ENCODE results near the gene CCDC57. TPM values are rescaled to one million over a fixed set of nuclear protein-coding genes. Genes with fewer than 3 reads are reported as not detected.
"Not testable (repeated sequence)": the region's sequence is repeated elsewhere in the genome, so short reads cannot be mapped to it uniquely, and the experiment has no call there.

Gene CCDC57
- total RNA-seq, 1 experiment from 2014 or later = 31.0 TPM

- H3K27me3 Mint-ChIP-seq (ENCODE audit: insufficient read depth, unreplicated experiment) = no peaks in the 10 kb centered on the region
- ChIA-PET POLR2A (no interaction called here), CTCF (no interaction called here)
- no peaks in the 10 kb centered on the region for H3K4me1 ChIP-seq
- intact Hi-C loops (cut with micrococcal nuclease; ENCODE audit: unreplicated experiment) = no loop called here
- H3K9me3 Mint-ChIP-seq (ENCODE audit: unreplicated experiment) = peaks cover 10% of the 10 kb centered on the region
- no peak overlapping the region for H3K4me3 ChIP-seq (ENCODE audit: low read depth, low read length)
- TF ChIP-seq, protein P1, sequence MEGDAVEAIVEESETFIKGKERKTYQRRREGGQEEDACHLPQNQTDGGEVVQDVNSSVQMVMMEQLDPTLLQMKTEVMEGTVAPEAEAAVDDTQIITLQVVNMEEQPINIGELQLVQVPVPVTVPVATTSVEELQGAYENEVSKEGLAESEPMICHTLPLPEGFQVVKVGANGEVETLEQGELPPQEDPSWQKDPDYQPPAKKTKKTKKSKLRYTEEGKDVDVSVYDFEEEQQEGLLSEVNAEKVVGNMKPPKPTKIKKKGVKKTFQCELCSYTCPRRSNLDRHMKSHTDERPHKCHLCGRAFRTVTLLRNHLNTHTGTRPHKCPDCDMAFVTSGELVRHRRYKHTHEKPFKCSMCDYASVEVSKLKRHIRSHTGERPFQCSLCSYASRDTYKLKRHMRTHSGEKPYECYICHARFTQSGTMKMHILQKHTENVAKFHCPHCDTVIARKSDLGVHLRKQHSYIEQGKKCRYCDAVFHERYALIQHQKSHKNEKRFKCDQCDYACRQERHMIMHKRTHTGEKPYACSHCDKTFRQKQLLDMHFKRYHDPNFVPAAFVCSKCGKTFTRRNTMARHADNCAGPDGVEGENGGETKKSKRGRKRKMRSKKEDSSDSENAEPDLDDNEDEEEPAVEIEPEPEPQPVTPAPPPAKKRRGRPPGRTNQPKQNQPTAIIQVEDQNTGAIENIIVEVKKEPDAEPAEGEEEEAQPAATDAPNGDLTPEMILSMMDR (IDR thresholded peaks at IDR 0.05; ENCODE audit: insufficient read depth in 1 of 2, low read depth in 1 of 2, low read length in 1 of 2, severe bottlenecking in 1 of 2, unreplicated experiment in 1 of 2) = no peak
- H3K36me3 ChIP-seq (ENCODE audit: control insufficient read depth, insufficient read depth, low read length) = no peaks in the 10 kb centered on the region
- H3K4me3 Mint-ChIP-seq (ENCODE audit: unreplicated experiment) = no peak overlapping the region
- H3K27me3 ChIP-seq (replicated peaks; ENCODE audit: control insufficient read depth, insufficient read depth, low read length) = no peaks in the 10 kb centered on the region
- no TSS peak for BruUV-seq (replicated peaks)
- no peak overlapping the region for H3K27ac Mint-ChIP-seq (ENCODE audit: unreplicated experiment)
- no peak for DNase-seq
- H3K36me3 Mint-ChIP-seq (ENCODE audit: insufficient read depth, unreplicated experiment) = no peaks in the 10 kb centered on the region
- H3K4me1 Mint-ChIP-seq (ENCODE audit: low read depth, unreplicated experiment) = no peaks in the 10 kb centered on the region
- H3K9me3 ChIP-seq = no peaks in the 10 kb centered on the region
Measured at GRCh38 chr17:82143333-82143732, 69.3 kb downstream of the CCDC57 start.

GRCh38 chr17:82139961-82140360 is 72.7 kb downstream of the CCDC57 start:
- H3K4me1 ChIP-seq; POLR2A ChIA-PET; H3K4me3 ChIP-seq (ENCODE audit: low read depth, low read length): not testable (repeated sequence)

DNA sequence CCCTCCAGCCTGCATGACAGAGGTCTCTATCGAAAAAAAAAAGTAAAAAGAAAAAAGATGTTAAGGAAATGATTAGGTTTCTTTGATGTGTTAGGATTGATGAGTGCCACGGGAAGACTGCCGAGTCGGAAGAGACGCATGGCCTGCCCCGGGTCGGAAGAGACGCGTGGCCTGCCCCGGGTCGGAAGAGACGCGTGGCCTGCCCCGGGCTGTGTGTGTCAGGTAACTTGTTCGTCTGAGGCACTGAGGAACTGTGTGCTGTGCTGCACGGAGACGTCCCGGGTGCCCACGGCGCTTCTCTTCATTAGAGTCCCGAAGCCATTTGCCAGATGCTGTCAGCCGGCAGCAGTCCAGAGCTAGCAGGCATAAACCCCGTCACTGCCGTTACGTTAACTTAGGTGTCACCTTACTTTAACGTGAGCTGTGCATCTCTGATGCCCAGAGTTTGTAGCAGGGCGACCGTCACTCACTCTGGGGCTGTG is 74.1 kb downstream of the CCDC57 start:
- TF ChIP-seq, protein P1 (IDR thresholded peaks at IDR 0.05; ENCODE audit: insufficient read depth in 1 of 2, low read depth in 1 of 2, low read length in 1 of 2, severe bottlenecking in 1 of 2, unreplicated experiment in 1 of 2) = no peak
- Mint-ChIP-seq H3K27ac (ENCODE audit: unreplicated experiment) (no peak overlapping the region), H3K4me3 (ENCODE audit: unreplicated experiment) (no peak overlapping the region), H3K9me3 (ENCODE audit: unreplicated experiment) (no peaks in the 10 kb centered on the region), H3K36me3 (ENCODE audit: insufficient read depth, unreplicated experiment) (no peaks in the 10 kb centered on the region), H3K27me3 (ENCODE audit: insufficient read depth, unreplicated experiment) (no peaks in the 10 kb centered on the region), H3K4me1 (ENCODE audit: low read depth, unreplicated experiment) (no peaks in the 10 kb centered on the region)
- POLR2A ChIA-PET = no interaction called here
- H3K9me3 ChIP-seq = no peaks in the 10 kb centered on the region
- H3K4me1 ChIP-seq = no peaks in the 10 kb centered on the region
- H3K4me3 ChIP-seq (ENCODE audit: low read depth, low read length) = no peak overlapping the region
- CTCF ChIA-PET = no interaction called here
- no peaks in the 10 kb centered on the region for H3K36me3 ChIP-seq (ENCODE audit: control insufficient read depth, insufficient read depth, low read length)
- intact Hi-C loops (cut with micrococcal nuclease; ENCODE audit: unreplicated experiment) = no loop called here
- no peaks in the 10 kb centered on the region for H3K27me3 ChIP-seq (replicated peaks; ENCODE audit: control insufficient read depth, insufficient read depth, low read length)
- DNase-seq = no peak
- BruUV-seq (replicated peaks) = no TSS peak

More at GRCh38 chr17:82139961-82140360, 72.7 kb downstream of the CCDC57 start:
- H3K36me3 Mint-ChIP-seq (ENCODE audit: insufficient read depth, unreplicated experiment); BruUV-seq (replicated peaks); DNase-seq; H3K9me3 ChIP-seq; H3K9me3 Mint-ChIP-seq (ENCODE audit: unreplicated experiment); CTCF ChIA-PET; H3K27me3 Mint-ChIP-seq (ENCODE audit: insufficient read depth, unreplicated experiment); H3K27ac Mint-ChIP-seq (ENCODE audit: unreplicated experiment); H3K4me1 Mint-ChIP-seq (ENCODE audit: low read depth, unreplicated experiment); H3K27me3 ChIP-seq (replicated peaks; ENCODE audit: control insufficient read depth, insufficient read depth, low read length); intact Hi-C loops (cut with micrococcal nuclease; ENCODE audit: unreplicated experiment); H3K36me3 ChIP-seq (ENCODE audit: control insufficient read depth, insufficient read depth, low read length); H3K4me3 Mint-ChIP-seq (ENCODE audit: unreplicated experiment): not testable (repeated sequence)

- Mint-ChIP-seq H3K27ac (ENCODE audit: unreplicated experiment) (peak overlapping the region; percentile 29), H3K9me3 (ENCODE audit: unreplicated experiment) (no peaks in the 10 kb centered on the region), H3K27me3 (ENCODE audit: insufficient read depth, unreplicated experiment) (no peaks in the 10 kb centered on the region), H3K36me3 (ENCODE audit: insufficient read depth, unreplicated experiment) (no peaks in the 10 kb centered on the region), H3K4me1 (ENCODE audit: low read depth, unreplicated experiment) (no peaks in the 10 kb centered on the region), H3K4me3 (ENCODE audit: unreplicated experiment) (no peak overlapping the region)
- Histone ChIP-seq H3K4me1 (no peaks in the 10 kb centered on the region), H3K36me3 (ENCODE audit: control insufficient read depth, insufficient read depth, low read length) (no peaks in the 10 kb centered on the region), H3K4me3 (ENCODE audit: low read depth, low read length) (no peak overlapping the region), H3K27me3 (replicated peaks; ENCODE audit: control insufficient read depth, insufficient read depth, low read length) (no peaks in the 10 kb centered on the region), H3K9me3 (no peaks in the 10 kb centered on the region)
- TF ChIP-seq, protein P1 (IDR thresholded peaks at IDR 0.05; ENCODE audit: insufficient read depth in 1 of 2, low read depth in 1 of 2, low read length in 1 of 2, severe bottlenecking in 1 of 2, unreplicated experiment in 1 of 2) = no peak
- no peak for DNase-seq
- ChIA-PET POLR2A (no interaction called here), CTCF (no interaction called here)
- no TSS peak for BruUV-seq (replicated peaks)
- intact Hi-C loops (cut with micrococcal nuclease; ENCODE audit: unreplicated experiment) = no loop called here
Measured at GRCh38 chr17:82134101-82134500, 78.5 kb downstream of the CCDC57 start.

DNA sequence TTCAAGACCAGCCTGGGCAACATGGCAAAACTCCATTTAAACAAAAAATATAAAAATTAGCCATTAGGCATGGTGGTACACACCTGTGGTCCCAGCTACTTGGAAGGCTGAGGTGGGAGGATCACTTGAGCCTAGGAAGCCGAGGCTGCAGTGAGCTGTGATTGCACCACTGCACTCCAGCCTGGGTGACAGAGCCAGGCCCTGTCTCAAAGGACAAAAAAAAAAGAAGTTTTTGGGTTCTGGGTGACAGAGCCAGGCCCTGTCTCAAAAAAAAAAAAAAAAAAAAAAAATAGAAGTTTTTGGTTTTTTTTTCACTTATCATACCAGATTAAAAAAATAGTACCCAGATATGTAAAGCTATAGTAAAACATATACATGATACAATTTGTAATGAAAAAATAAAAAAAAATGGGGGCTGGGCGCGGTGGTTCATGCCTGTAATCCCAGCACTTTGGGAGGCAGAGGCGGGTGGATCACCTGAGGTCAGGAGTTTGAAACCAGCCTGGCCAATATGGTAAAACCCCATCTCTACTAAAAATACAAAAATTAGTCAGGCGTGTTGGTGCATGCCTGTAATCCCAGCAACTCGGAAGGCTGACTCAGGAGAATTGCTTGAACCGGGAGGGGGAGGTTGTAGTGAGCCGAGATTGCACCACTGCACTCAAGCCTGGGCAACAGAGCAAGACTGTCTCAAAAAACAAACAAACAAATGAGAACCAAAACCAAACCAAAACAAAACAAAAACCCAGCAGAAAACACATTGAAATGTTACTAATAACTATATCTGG is 79.3 kb downstream of the CCDC57 start:
- H3K4me3 ChIP-seq (ENCODE audit: low read depth, low read length); H3K36me3 ChIP-seq (ENCODE audit: control insufficient read depth, insufficient read depth, low read length); H3K4me1 Mint-ChIP-seq (ENCODE audit: low read depth, unreplicated experiment); H3K9me3 ChIP-seq; H3K36me3 Mint-ChIP-seq (ENCODE audit: insufficient read depth, unreplicated experiment); BruUV-seq (replicated peaks); H3K27me3 ChIP-seq (replicated peaks; ENCODE audit: control insufficient read depth, insufficient read depth, low read length); H3K4me3 Mint-ChIP-seq (ENCODE audit: unreplicated experiment); H3K27me3 Mint-ChIP-seq (ENCODE audit: insufficient read depth, unreplicated experiment); DNase-seq; H3K9me3 Mint-ChIP-seq (ENCODE audit: unreplicated experiment); H3K4me1 ChIP-seq; intact Hi-C loops (cut with micrococcal nuclease; ENCODE audit: unreplicated experiment): not testable (repeated sequence)
- CTCF ChIA-PET = interaction anchor here (0.7 kb wide), 1 partner anchor 138 kb away, joined by 5 read pairs; no protein-coding TSS in a partner anchor
- POLR2A ChIA-PET = interaction anchor here (0.7 kb wide), 1 partner anchor 105 kb away, joined by 11 read pairs; no protein-coding TSS in a partner anchor
- peak overlapping the region; percentile 29 for H3K27ac Mint-ChIP-seq (ENCODE audit: unreplicated experiment)
